SKM-1 treated with dmso at 0.1 percent for 144 hours (cell line): ENCODE data around the gene TMCC1.
"Not testable (repeated sequence)": the region's sequence is repeated elsewhere in the genome, so short reads cannot be mapped to it uniquely, and the experiment has no call there.

ENCODE experiments used
- DNase-seq: peaks from one replicate; lab custom pipeline; 2025; ENCODE audit not compliant: unreplicated experiment; lab: John Stamatoyannopoulos, UW

Gene TMCC1

GRCh38 chr3:129777806-129778205 lies 115.7 kb downstream of the TMCC1 start:
- no peak for DNase-seq

DNA sequence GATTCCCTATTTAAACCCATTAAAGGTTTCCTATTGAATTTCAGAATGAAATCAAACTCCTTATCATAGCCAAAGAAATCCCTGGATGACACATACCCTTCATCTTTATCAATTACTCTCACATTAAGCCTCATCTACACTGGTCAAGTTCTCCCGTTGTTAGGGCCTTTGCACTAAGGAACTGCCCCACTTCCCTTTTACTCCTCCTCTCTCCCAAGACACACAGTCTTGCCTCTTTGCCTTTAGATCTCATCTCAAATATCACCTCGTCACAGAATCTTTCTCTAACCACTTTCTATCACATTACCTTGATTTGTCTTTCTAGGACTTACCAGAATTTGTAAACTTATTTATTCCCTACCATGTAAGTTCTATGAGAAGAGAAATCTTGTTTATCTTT lies 117.6 kb downstream of the TMCC1 start:
- no peak for DNase-seq

- DNase-seq, result no peak
Observed at GRCh38 chr3:129773691-129774663, 119.5 kb downstream of the TMCC1 start.

GRCh38 chr3:129770604-129771003 lies 122.9 kb downstream of the TMCC1 start:
- no peak for DNase-seq

- DNase-seq, result no peak
Observed at GRCh38 chr3:129769616-129770015, 123.9 kb downstream of the TMCC1 start.

- DNase-seq, result no peak
Observed at GRCh38 chr3:129768728-129769127, 124.8 kb downstream of the TMCC1 start.

- no peak for DNase-seq
Observed at GRCh38 chr3:129766135-129766534, 127.4 kb downstream of the TMCC1 start.

DNA sequence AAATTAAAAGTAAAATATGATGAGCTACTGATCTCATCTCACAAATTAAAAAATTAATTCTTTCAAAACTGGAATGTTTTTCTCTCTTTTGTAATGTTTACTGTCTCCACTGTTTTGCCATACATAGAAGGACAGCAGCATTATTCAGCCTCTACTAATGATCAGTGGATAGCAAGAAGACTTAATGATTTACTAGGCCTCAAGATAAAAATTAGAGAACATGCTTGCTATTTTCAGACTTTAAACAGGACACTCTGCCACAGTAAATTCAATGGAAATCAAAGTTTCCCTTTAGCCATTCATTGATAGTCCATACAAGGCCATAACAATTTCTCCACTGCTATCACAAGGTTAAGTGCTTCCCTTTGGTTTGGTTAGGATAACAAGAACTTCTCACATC lies 129.4 kb downstream of the TMCC1 start:
- no peak for DNase-seq

DNA sequence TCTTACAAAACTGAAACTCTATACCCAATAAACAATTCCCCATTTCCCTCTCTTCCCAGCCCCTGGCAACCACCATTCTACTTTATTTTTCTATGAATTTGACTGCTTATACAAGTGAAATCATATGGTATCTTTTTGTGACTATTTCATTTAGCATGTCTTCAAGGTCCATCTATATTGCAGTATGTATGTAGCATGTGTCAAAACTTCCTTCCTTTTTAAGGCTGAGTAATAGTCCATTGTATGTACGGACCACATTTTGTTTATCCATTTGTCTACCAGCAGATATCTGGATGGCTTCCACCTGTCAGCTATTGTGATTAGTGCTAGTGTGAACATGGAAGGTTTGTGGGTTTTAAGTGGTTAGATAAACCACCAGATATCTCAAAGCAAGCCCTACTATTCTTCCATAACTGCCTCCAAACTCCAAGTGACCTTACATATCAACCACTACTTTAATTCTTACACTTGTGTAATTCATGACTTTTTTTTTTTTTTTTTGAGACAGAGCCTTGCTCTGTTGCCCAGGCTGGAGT lies 134.7 kb downstream of the TMCC1 start:
- no peak for DNase-seq

DNA sequence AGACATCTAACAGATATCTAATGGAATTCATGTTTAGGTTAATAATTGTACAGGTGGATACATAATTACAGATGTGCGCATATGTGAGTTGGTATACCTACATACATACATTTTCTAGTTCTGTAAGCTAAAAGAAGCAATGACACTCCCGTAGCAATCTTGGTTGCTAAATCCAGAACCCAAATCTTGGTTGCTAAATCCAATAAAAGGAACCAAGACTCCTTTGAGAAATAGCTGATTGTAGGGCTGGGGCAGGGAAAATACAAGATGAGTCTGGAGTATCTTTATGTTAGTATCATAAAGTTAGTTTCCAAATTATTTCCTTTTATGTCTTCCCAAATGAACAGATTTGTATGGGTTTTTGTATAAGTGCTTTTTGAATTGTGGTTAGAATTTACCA lies 135.2 kb downstream of the TMCC1 start:
- DNase-seq, result no peak

DNA sequence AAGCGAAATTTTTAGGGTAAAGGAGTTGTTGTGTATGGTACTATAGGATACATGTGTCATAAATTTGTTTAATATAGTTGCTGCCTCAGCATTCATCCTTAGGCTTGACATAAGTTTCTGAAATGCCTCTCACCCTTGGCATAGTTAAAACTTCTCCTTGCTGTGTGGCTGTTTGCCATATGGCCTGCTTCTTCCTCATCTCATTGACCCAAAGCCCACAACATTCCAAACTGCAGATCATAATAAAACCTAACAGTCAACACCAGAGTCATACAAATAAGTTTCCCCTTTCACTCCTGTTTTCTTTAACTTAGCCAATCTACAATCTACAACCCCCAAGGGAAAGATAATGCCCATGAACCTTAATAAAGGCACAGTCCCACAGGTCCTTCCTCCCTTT lies 136.6 kb downstream of the TMCC1 start:
- no peak for DNase-seq

- DNase-seq, result not testable (repeated sequence)
Observed at GRCh38 chr3:129751105-129751504, 142.4 kb downstream of the TMCC1 start.

DNA sequence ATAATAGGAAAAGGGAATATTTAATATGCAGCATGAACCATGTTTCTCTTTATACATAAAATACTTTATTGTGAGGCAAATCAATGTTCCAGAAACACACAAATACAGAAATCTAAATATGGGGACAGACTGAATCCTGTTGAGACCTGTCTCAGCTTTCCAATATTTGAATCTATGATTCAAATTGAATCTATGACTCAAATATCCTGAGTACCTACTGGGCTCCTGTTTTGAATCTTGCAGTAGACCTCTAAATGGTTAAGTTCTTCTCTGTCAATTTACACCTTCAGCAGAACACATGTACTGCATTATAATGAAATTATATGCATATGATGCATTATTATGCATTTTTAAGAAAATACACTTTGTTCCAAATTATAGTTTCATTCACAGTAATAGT lies 143.8 kb downstream of the TMCC1 start:
- DNase-seq, result no peak

DNA sequence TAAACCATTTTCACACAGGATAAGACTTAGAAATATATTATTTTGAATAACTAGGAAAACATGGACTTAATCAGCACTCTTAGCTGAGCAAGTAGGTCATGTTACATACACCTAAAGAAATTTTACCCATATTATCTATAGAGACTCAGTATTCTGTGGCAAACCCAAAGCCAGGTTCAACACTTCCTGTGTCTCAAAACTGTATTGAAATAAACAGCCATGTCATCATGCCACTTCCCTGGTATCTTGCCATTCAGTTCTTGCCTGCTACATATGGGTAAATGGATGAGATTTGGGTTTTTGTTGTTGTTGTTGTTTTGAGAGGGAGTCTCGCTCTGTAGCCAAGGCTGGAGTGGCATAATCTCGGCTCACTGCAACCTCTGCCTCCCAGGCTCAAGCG lies 145.5 kb downstream of the TMCC1 start:
- DNase-seq, result no peak

GRCh38 chr3:129747136-129747535 lies 146.4 kb downstream of the TMCC1 start:
- no peak for DNase-seq

DNA sequence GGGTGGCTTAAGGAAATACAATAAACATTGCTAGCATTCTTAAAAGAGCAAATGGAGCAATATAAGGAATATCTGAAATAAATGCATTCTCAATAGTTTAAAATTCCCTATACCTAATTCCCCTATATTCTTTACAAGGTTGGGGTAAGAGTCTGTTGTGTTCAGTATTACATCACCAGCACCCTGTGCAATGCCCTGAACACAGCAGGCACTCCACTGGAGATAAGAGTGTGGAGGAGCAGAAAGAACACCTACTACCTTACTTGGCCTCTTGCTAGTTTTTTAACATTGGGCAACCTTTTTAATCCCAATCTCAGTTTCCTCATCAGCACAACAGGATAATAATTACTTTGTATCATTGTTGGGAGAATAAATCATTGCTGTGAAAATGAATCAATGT lies 146.9 kb downstream of the TMCC1 start:
- no peak for DNase-seq

- no peak for DNase-seq
Observed at GRCh38 chr3:129745253-129745652, 148.3 kb downstream of the TMCC1 start.

DNA sequence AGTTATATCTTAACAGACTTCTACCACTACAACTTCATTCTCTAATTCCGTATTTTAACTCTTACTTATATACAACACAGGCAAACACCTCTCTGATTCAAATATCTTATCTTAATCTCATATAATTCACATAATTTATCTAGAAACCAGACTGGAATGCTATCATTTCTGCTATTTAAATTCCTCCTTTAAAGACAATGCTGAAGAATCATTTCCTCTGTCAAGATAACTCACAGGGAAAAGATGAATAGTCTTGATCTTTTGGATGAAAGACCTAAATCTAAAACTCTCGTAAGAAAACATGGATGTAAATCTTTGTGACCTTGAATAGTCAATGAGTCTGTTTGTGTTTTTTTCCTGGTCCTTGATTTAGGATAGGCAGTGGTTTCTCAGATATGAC lies 151.7 kb downstream of the TMCC1 start:
- no peak for DNase-seq

- DNase-seq, result no peak
Observed at GRCh38 chr3:129740090-129740489, 153.4 kb downstream of the TMCC1 start.

DNA sequence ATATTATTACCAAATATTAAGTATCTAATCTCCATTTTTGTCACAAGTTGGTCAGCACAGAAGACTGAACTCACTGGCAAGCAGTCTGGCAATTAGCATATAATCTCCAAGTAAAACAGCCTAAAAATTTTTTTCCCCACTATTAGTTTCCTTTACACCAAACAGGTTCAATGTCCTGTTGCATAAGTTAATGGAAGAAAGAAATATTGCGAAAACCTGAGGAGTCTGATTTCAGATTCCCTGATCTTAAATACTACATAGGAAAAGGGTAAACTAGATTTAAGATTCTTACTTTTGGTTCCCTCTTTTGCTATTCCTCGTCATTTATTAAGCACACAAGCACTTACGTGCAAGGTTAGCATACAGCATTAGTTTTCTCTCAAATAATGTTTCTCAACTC lies 153.9 kb downstream of the TMCC1 start:
- DNase-seq, result no peak

- no peak for DNase-seq
Observed at GRCh38 chr3:129738172-129738571, 155.3 kb downstream of the TMCC1 start.

- DNase-seq, result no peak
Observed at GRCh38 chr3:129736070-129736469, 157.4 kb downstream of the TMCC1 start.

DNA sequence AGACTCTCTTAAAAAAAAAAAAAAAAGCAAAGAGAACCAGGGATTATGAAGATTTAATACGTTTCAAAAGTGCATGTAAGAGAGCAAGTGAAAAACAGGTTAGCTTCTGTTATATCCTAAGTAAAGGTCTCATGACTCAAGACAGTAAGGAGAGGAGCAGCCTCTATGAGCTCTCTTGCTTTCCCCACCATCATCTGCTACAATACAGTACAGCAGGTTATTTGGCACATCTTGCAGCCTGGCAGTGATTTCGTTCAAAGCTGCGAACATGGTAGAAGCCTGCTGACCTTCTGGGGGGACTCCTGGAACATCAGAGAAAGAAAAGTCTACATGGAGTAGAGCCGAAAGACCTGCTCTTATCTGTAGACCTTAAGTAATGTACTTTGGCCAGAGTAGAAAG lies 157.9 kb downstream of the TMCC1 start:
- DNase-seq, result no peak
